Suppressor macrophage treated with lipopolysaccharide for 1 hour (primary cell): ENCODE data around the gene MYO10.
A peak's percentile ranks its signal among the peaks of the same experiment; 100 is the strongest.
"Not testable (repeated sequence)": the region's sequence is repeated elsewhere in the genome, so short reads cannot be mapped to it uniquely, and the experiment has no call there.

Source experiments
- DNase-seq, 3 donors: peaks; one replicate each; pipeline ENCODE4 v3.0.0-alpha.2; 2020 to 2022

The MYO10 gene

GRCh38 chr5:16777432-16777831 lies 158.7 kb downstream of the MYO10 start:
- no peak for DNase-seq

- DNase-seq: no peak
Measured at GRCh38 chr5:16776611-16777251, 159.4 kb downstream of the MYO10 start.

- no peak for DNase-seq
Measured at GRCh38 chr5:16774806-16775205, 161.3 kb downstream of the MYO10 start.

- DNase-seq: peak in 1 of 3 donors; percentile 4
Measured at GRCh38 chr5:16773991-16774390, 162.1 kb downstream of the MYO10 start.

GRCh38 chr5:16772556-16772955 lies 163.5 kb downstream of the MYO10 start:
- no peak for DNase-seq

GRCh38 chr5:16768184-16768583 lies 167.9 kb downstream of the MYO10 start:
- DNase-seq: no peak

- no peak for DNase-seq
Measured at GRCh38 chr5:16763211-16763610, 172.9 kb downstream of the MYO10 start.

GRCh38 chr5:16759147-16759773 lies 176.8 kb downstream of the MYO10 start:
- no peak for DNase-seq

GRCh38 chr5:16757989-16758501 lies 178.0 kb downstream of the MYO10 start:
- no peak for DNase-seq

GRCh38 chr5:16757577-16757976 lies 178.5 kb downstream of the MYO10 start:
- not testable (repeated sequence) for DNase-seq

GRCh38 chr5:16757146-16757545 lies 178.9 kb downstream of the MYO10 start:
- no peak for DNase-seq

- DNase-seq: no peak
Measured at GRCh38 chr5:16756692-16757091, 179.4 kb downstream of the MYO10 start.

- no peak for DNase-seq
Measured at GRCh38 chr5:16755641-16756040, 180.4 kb downstream of the MYO10 start.

- no peak for DNase-seq
Measured at GRCh38 chr5:16754601-16755000, 181.5 kb downstream of the MYO10 start.

- DNase-seq: no peak
Measured at GRCh38 chr5:16754086-16754485, 182.0 kb downstream of the MYO10 start.

- no peak for DNase-seq
Measured at GRCh38 chr5:16750445-16750844, 185.6 kb downstream of the MYO10 start.

- DNase-seq: no peak
Measured at GRCh38 chr5:16749626-16750025, 186.5 kb downstream of the MYO10 start.

GRCh38 chr5:16744164-16744880 lies 191.8 kb downstream of the MYO10 start:
- DNase-seq: no peak

GRCh38 chr5:16742938-16743337 lies 193.2 kb downstream of the MYO10 start:
- DNase-seq: no peak

GRCh38 chr5:16740811-16741392 lies 195.2 kb downstream of the MYO10 start:
- no peak for DNase-seq

- DNase-seq: no peak
Measured at GRCh38 chr5:16740066-16740810, 195.8 kb downstream of the MYO10 start.

- DNase-seq: not testable (repeated sequence)
Measured at GRCh38 chr5:16738393-16738792, 197.7 kb downstream of the MYO10 start.
